Kidney epithelial cell (primary cell): Measurements from ENCODE around the gene WDR45. TPM values are rescaled to one million over a fixed set of nuclear protein-coding genes. Genes with fewer than 3 reads are reported as not detected.

Source experiments
- DNase-seq: peaks from one replicate; pipeline ENCODE4 v3.0.0-alpha.2; 2010; ENCODE audit warnings: low read depth
- H3K27me3 ChIP-seq: 2 replicates; pipeline ENCODE4 v1.6.0; 2011; ENCODE audit warnings: low read length; ENCODE audit not compliant: control insufficient read depth, insufficient read depth
- H3K36me3 ChIP-seq: 2 replicates; pipeline ENCODE4 v1.5.1; 2011; ENCODE audit warnings: low read length; ENCODE audit not compliant: control insufficient read depth, insufficient read depth
- H3K4me3 ChIP-seq: 2 replicates; pipeline ENCODE4 v1.5.1; 2011; ENCODE audit warnings: low read depth, mild to moderate bottlenecking, control low read depth, low read length
- CTCF ChIP-seq: IDR thresholded peaks from 2 replicates; pipeline ENCODE4 v1.5.1; 2011; ENCODE audit warnings: mild to moderate bottlenecking, moderate library complexity, low read length, control low read depth, inconsistent platforms; ENCODE audit not compliant: insufficient read depth, poor library complexity, severe bottlenecking
- total RNA-seq: library from RNA; depleted of rRNA; stranded (reverse); fragments of >200 nt; gene quantifications from 2 replicates; pipeline ENCODE4 v1.2.3, GENCODE V29; 2015

WDR45 gene
- total RNA-seq, 1 donor from 2014 or later: 117 TPM

GRCh38 chrX:49061916-49062315, 17.8 kb downstream of the WDR45 start:
- Histone ChIP-seq H3K27me3 (no peaks in the 10 kb centered on the region), H3K4me3 (no peak overlapping the region), H3K36me3 (peaks cover 1% of the 10 kb centered on the region)
- no peak for DNase-seq
- TF ChIP-seq CTCF: no peak

DNA sequence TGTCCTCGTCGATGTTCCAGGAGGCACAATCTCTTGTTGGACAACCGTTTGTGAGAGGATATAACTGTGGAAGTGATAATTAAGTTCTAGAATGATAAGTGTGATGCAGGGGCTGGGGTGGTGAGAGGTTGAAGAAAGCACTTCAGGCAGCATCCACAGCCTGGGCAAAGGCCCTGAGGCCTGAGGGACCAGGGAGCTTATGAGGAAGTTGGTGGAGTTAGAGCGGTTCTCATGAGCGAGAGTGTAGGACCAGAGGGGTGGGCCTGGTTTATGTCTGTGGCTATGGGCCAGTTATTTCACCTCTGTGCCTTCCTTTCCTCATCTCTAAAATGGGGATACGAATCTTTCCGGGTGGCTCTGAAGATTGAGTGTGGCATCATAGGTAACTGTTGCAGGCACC, 18.2 kb downstream of the WDR45 start:
- Histone ChIP-seq H3K27me3 (no peaks in the 10 kb centered on the region), H3K36me3 (peaks cover 1% of the 10 kb centered on the region), H3K4me3 (no peak overlapping the region)
- no peak for TF ChIP-seq CTCF
- DNase-seq: no peak

DNA sequence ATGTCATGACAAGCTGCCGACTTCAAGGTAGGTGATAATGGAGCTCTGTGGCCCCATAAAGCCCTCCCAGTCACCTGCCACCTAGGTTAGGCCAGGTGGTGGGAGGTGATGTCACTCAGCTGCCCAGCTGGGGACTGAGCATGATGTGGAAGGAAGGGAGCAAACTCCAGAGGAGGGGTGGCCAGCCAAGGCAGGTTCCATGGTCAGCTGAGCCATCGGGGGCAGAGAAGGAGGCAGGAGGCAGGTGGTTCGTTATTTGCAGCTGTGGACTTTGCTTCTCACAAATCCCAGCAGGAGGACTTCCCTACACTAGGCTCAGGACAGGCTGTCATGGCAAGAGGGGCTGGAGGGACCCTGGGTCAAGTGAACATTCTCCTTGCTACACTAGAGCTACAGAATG, 18.8 kb downstream of the WDR45 start:
- Histone ChIP-seq H3K4me3 (no peak overlapping the region), H3K36me3 (peaks cover 1% of the 10 kb centered on the region), H3K27me3 (no peaks in the 10 kb centered on the region)
- TF ChIP-seq CTCF: no peak
- DNase-seq: no peak

GRCh38 chrX:49059681-49060085, 20.0 kb downstream of the WDR45 start:
- H3K27me3 ChIP-seq: no peaks in the 10 kb centered on the region
- peaks cover 1% of the 10 kb centered on the region for H3K36me3 ChIP-seq
- no peak for TF ChIP-seq CTCF
- no peak for DNase-seq
- H3K4me3 ChIP-seq: peak overlapping the region; percentile 46

GRCh38 chrX:49059201-49059600, 20.5 kb downstream of the WDR45 start:
- Histone ChIP-seq H3K36me3 (no peaks in the 10 kb centered on the region), H3K27me3 (no peaks in the 10 kb centered on the region), H3K4me3 (peak overlapping the region; percentile 46)
- DNase-seq: no peak
- TF ChIP-seq CTCF: no peak

DNA sequence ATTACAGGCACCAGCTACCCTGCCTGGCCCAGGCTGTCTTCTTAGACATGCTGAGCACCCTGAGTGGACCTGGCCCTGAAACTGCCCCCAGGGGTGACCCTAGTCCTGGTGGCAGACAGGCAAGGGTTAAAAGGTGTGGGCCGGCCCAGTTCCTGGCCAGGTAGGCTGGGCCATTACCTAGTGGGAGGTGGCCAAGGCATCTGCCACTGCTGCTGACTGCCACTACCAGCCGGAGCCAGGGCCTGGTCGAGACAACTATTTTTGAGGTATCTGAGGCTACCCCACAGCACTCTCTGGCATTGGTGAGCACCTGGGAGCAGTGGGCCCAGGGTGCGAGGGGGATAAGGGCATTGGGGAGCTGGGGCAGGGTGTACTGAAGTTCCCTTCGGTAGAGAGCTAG, 20.9 kb downstream of the WDR45 start, which contains the start of gene CCDC120:
TSS of gene CCDC120 (plus strand) at position 206 of the 400 bp plus-strand sequence. CDS start 3,043 bp downstream, outside the sequence.
- no peaks in the 10 kb centered on the region for H3K27me3 ChIP-seq
- no peak for TF ChIP-seq CTCF
- peak within 1 kb of the TSS; percentile 46 for H3K4me3 ChIP-seq
- no peaks in the 10 kb centered on the region for H3K36me3 ChIP-seq
- no peak for DNase-seq
